GM19351 (cell line): ENCODE results near the gene MYH7B.

ENCODE experiments used
- ATAC-seq: cut with Tn5 transposase; IDR thresholded peaks from one replicate; pipeline ENCODE4 v1.9.1; 2021; ENCODE audit warnings: mild to moderate bottlenecking, moderate library complexity; ENCODE audit not compliant: unreplicated experiment

MYH7B gene

DNA sequence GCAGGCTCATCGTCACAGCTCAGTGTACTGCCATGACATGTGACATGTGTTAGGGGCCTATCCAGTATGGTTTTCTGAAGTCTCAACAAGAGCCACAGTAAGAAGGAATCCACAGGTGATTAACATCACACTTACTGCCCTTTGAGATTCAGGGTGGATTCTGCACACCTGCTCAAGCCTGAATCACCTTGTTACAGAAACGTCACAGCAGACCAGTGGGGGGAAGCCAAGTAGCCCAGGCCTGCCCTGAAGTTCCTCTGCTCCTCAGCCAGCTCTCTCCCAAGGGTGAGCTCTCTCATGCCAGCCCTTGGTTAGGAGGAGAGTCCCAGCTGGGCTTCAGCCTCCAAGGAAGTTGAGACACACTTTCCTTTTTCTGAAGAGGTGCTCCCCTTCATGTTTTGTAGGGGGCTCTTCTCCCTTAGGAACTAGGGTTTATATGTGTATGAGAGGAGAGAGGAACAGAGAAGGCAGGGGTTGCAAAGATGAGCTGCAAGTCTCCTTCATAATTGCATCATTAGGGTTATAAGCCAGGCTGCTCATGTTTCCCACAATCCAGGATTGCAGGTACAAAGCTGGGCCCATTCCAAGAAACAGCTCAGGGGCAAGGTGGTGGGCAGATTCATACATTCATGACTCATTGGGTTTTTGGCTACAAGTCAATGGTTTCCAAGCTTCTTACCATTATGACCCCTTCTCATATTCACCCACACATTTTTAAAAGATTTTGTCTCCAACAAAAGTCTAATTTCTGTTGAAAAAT, 11.7 kb upstream of the MYH7B start:
- ATAC-seq: no peak

DNA sequence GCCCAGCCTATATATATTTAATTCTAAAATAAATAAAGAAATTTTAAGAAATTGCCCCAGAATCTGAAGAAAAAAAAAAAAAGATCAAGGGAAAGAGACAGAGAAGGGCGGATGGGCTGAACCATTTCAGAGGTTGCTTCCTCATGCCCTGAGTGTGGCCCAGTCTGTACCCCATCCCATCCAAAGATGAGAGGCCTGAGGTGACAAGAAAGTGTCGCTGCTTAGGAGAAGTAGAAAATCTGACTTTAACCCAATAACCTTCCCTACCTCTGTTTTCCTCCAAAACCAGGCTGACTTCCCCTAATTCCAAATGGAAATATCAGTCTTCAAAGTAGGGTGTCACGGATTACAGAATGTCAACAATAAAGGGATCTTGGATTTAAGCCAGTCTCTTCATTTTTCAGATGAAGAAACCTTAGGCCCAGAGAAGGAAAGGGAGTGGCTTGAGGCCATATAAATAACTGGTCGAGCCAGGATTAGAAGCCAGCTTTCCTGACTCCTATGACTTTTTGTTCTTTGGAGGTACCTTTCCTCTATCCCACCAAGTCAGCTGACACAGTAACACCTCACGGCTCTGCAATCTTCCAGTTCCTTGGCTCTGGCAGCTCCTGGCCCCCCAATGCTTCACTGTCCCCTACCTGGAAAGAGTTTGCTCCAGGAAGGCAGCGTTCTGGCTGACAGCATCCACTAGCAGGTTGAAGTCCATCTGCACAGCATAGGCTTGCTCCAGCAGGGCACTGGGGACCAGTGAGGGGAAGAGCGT, 10.2 kb upstream of the MYH7B start:
- ATAC-seq: no peak

DNA sequence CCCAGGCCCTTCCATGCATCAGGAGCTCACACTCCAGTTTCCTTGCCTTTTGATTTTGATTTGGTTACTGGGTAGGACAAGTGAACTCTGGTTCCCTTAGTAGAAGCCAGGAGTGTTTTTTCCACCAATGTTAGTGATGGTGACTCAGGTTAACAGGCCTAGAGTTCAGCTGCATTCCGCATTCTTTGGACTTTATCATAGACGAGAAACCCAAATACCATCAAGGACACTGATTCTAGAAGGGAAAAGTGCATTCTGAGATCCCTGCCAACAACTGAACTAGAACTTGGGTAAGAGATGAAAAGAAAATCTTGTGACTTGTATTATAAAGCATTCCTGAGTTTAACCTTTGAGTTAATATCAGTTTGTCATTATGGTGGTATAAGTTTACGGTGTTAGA, 9.0 kb upstream of the MYH7B start:
- ATAC-seq: no peak

DNA sequence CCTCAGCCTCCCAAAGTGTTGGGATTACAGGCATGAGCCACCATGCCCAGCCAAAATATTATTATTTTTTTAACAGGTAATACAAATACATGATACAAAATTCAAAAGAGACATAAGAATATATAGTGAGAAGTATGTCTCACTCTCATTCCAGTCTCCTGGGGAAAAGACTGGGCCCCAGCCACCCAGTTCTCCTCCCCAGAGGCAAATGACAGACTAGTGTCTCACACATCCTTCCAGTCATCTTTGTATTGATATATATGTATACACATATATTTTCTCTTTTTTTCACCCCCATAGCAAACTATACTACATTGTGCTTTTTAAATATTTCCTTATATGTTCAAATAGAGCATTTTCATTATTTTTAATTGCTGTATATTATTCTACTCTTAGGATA, 8.3 kb upstream of the MYH7B start:
- no peak for ATAC-seq

DNA sequence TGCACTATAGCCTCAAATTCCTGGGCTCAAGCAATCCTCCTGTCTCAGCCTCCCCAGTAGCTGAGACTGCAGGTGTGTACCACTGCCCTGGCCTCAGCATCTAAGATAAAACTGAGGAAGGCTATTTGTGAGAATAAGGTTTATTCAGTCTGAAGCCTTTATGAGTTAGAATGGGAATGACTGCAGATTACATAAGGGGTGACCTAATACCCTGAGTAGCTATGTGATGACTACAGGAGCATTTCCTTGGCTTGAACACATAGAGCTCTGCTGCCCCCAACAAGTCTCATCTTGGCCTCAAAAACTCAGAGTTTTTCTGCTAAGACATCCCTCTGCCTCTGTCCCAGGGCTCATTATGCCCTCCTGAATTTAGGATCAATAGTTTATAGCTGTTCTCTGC, 7.6 kb upstream of the MYH7B start:
- ATAC-seq: no peak

DNA sequence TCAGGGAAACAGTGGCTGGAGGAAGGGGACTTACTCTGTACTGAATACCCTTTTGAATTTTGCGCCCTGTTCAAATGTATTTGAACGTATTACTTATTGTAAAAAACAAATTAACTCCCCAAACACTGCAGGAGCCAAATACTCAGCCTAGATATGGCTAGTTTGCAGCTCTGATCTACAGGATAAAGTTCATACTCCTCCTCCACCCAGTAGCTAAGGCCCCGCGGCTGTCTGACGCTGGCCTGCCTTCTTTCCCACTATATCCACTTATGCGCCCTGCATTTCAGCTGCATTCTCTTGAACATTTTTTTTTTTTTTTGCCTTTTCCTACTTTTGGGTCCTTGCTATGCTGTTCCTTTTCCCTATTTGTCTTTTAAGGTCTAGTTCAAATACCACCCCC, 6.5 kb upstream of the MYH7B start:
- no peak for ATAC-seq

DNA sequence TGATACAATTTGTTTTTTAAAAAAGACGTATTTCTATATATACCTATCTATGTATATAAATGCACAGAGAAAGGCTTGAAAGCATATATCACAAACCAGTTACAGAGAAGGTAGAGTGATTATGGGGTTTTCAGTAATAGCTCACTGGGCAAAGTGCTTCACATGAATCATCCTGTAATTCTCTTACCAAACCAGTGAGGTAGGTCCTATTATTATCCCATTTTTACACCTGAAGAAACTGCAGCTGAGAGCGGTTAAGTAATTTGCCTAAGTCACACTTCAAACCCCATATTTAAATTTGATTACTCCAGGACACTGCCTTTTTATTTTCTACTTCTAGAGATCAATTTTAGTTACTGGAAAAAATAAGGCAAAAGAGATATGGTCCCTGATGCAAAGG, 4.4 kb upstream of the MYH7B start:
- no peak for ATAC-seq

DNA sequence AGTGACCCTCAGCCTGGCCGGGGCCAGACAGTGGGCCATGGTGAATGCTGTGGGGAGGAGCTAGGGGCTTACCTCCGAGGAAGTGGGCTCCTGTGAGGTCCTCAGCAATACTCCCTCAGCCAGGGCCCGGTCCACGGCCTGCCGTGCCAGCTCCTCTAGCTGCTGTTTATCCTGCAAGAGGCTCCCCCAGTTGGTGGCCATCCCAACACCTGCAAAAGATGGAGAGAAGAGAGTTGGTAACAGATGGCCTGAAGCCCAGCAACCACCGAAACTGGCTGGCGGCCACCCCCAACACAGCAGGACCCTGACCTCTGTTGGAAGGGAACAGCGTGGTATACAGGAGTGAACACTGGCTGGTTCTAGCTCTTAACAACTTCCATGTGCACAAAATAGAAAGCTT, 4.0 kb upstream of the MYH7B start:
- no peak for ATAC-seq

DNA sequence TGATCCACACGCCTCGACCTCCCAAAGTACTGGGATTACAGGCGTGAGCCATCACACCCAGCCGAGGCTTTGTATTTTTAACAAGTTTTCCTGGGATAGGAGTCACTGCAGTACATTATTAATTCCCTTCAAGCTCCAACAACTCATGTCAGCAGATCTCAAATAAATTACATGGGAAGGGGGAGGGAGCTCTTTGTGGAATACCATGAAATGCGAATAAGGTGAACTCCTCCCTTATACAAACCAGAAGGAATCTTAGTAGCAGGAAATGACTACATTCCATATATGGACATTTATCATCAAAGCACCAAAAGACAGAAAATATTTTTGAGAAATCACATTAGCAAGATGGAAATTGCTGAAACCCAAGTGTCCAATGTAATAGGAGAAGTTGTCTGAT, 3.0 kb upstream of the MYH7B start:
- no peak for ATAC-seq

DNA sequence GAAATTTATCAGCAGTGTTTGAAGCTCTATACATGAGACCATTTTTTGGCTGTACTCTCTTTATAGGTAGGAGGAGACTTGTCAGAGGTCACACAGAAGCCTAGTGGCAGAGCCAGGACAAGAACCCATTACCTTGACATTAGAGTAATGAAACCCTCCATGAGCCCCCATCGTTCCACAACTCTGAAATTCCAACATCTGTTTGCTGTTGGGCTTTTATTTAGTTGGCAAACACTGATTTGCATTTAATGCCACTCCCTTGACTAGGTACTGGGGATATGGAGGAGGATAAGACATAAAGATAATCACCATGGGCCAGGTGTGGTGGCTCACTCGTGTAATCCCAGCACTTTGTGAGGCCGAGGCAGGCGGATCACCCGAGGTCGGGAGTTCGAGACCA, 1.7 kb upstream of the MYH7B start:
- no peak for ATAC-seq

DNA sequence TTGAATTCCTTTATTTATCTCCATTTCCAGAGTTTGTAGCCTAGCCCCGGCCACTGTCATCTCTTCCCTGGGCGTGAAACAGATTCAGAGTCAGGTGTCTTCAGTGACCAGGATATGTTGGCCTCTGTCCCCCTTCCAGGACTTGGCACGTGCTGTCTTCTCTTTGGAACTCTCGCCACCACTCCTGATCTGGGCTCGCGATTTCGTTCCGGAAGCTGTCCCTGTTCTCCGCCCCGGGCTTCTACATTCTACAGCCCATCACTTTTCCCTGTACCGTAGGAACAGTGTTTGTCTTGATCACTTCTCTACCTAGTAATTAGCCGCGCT, 801 bp upstream of the MYH7B start:
- no peak for ATAC-seq

DNA sequence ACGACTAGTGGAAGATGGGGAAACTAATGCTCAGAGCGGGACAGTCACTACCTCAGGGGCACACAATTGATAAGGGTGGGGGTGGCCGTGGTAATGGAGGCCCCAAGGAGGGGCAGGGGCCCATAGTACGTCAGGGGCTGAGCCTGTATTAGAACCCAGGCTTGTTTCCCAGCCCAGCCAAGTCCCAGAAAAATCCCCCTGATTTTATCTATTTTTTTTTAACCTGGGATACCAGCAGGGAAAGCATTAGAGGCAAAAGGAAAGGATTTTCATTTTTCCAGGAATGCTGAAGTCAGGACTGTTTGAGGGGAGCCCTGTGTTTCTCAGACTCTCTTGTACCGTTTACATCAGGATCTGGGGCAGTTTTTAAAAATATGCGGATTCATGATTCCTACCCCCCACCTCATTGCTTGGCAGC, 382 bp downstream of the MYH7B start:
- no peak for ATAC-seq

DNA sequence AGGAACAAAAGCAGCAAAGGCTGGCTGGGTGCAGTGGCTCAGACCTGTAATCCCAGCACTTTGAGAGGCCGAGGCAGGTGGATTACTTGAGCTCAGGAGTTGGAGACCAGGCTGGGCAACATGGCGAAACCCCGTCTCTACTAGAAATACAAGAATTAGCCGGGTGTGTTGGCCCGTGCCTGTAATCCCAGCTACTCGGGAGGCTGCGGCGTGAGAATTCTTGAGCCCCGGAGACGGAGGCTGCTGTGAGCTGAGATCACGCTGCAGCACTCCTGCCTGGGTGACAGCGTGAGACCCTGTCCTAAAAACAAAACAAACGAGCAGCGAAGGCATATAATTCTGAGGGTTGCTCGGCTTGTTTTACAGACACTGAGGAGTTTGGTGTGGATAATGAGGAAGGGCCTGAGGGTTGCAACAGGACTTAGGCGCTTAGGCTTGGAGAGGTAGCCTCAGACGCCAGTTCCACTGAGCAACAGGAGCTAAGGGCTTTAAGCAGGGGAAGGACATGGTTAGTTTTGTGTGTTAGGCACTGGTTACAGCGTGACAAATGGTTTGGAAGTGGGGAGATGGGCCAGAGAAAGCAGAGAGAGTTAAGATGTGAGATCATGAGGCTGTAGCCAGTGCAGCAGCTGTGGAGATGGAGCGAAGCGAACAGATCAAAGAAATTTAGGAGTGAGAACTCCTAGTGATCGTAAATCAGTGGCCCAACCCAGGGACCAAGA, 1.2 kb downstream of the MYH7B start:
- ATAC-seq: no peak

DNA sequence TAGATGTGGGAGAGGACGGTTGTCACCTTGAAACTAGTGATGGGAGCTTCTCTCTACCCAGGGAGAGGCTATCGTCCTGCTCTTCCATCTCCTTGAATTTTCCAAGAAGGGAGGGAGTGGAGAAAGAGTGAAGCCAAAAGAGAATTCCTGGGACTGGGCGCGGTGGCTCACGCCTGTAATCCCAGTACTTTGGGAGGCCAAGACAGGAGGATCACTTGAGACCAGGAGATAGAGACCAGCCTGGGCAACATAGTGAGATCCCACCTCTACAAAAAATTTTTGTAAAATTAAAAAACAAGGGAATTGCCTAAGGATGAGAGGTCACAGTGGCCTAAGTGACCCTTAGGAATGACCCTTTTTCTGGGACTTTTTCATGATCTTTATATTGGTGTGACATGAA, 8.8 kb downstream of the MYH7B start:
- ATAC-seq: no peak

DNA sequence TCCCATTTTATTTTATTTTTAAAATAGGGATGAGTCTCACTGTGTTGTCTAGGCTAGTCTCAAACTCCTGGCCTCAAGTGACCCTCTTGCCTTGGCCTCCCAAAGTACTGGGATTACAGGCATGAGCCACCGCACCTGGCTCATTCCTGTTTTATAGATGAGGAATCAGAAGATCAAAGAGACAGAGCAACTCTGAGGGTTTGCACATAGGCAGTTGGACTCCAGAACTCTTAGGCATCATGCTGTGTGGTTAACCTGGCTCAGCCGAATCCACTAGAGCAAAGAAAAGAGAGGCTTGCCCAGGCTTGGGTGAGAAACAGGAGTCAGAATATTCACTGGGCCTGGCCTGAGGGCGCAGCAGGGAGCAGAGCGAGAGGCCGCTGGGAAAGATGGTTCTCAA, 9.4 kb downstream of the MYH7B start:
- ATAC-seq: no peak

DNA sequence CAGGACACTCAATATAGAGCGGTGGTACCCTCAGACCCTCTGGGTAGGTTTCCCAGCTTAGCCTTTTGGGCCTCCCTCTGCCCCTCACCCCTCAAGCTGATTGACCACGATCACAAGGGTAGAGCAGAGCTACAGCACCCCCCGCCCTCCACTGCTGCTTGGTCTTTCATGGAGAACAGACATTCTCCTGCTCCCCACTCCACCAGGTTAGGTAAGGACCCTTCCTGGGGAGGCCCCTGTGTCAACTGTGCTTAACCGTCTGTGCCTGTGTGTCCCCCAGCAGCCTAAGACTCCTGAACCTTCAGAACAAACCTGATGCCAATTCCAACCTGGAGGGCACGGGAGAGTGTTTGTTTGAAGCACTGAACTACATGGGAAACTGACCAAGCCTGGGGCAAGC, 11.8 kb downstream of the MYH7B start:
- ATAC-seq: no peak

DNA sequence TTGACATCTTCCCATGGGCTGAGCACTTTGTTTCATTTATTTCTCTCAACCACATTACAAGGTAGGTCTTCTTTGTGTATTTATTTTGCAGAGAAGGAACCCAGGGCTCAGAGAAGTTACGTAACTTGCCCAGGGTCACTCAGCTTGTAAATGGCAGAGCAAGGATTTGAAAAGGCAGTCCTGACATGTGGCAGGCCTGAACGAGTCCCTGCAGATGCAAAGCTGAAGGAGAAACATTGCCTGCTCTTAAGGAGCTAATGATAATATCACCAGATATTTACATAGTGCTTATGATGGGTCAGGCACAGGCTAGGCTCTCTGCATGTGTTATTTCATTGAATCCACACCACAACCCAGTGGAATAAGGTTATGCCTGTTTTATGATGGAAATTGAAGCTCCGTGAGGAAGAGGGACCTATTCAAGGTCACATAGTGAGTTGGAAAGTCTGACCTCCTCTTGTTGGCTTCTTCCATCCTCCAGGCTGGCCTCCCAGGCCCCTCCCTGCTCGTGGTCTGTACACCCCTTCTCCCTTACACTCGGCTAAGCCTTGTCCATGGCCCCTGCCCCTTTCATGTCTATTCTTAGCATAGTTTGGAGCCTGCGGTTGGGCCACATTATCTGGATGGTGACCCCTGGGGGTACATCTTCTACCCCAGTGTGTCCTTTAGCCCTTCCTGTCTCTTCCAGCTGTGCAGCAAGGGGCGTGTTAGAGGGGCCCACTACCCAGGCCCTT, 12.5 kb downstream of the MYH7B start:
- no peak for ATAC-seq

DNA sequence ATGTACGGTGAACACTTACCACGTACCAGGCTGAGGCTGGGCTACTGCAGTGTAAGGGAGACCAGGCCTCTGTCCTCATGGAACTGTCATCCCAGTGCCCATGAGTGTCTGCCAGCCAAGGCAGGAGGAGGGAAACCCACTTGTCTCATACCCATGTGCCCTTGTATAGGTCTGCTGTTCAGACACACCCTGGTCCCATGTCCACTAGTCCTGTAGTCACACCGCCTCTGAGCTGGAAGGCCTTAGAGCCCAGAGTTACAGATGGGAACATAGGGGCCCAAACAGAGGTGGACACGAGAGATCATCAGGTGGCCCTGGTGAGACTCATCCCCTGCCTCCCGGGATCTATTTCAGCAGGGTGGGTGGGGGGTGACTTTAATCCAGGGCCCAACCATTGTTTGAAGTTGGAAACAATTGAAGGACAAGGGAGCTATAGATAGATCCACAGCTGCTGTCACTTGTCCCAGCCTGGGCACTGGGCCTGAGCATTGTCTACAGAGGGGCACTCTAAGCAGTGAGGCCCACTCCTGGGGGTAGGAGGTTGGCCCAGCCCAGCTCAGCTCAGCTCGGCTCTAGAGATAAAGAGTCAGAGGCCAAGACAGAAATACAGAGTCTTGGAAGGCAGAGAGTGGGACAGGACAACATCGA, 14.6 kb downstream of the MYH7B start:
- ATAC-seq: no peak

DNA sequence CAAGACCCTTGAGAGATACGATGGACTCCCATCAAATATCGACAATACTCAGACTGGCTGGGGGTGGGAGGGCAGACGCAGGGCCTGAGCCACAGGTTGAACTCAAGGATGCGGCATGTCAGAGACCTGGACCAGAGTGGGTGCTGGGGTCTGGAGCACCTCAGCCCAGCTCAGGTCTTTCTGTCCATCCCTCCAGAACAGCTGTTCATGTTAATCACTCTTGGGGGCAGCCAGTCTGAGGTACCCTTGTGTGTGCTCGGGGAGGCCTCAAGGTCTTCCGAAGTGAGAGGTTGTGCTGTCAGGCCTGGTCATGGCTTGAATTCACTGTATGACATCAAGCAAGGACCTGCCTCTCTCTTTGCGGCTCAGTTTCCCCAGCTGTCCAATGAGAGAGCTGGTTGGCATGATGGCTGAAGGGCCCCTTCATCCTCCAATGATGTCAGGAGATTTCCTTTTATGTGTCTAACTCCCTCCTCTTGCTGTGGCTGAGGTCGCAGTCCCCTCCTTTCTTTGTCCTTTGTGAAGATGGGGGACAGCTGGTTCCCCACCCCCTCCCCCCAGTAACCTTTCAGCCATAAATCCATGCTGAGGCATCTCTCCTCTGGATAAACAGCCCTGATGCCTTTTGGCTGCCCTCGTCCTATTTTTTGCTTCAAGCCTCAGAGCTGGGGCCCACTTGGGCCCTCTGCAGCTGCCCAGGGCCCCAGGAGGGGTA, 15.3 kb downstream of the MYH7B start:
- no peak for ATAC-seq

DNA sequence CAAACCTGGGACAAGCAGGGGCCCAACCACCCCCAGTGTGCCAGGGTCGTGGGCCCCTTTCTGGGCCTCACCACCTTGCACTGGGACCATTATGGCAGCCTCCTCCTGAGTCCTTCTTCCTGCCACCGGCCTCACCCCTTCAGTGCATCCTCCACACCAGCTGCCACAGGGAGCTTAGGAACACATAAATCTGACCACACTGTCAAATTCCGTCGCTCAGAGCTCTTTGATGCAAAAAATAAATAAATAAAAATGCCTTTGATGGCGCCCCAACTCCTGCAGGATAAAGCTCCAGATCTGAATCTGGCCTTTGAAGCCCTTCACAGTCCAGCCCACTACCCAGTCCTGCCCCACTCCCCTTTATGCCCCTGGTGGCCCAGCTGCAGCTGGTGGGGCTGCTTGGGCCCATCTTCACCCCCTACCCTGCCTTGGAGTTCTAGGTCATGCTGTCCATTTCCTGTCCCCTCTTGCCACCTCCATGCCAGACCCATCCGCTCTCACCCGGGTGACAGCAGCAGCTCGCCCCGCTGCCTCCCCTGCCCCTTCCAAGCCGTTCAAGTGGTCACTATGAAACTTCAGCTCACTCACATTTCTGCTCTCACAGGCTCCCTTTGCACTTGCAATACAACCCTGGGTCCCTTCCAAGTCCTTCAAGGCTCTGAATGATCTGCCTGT, 16.0 kb downstream of the MYH7B start:
- no peak for ATAC-seq
